22Rv1 (cell line): ENCODE results near the gene ACOD1.

ENCODE experiments used
- ZFX ChIP-seq: fragments of 450-650 bp; IDR thresholded peaks from 2 replicates; pipeline ENCODE4 v1.6.1; 2017; ENCODE audit warnings: antibody characterized with exemption, borderline replicate concordance
- TF ChIP-seq, protein P1 (sequence below): fragments of 450-650 bp; IDR thresholded peaks from 2 replicates; pipeline ENCODE4 v1.5.1; 2017; ENCODE audit warnings: mild to moderate bottlenecking

- TF ChIP-seq, protein P1, sequence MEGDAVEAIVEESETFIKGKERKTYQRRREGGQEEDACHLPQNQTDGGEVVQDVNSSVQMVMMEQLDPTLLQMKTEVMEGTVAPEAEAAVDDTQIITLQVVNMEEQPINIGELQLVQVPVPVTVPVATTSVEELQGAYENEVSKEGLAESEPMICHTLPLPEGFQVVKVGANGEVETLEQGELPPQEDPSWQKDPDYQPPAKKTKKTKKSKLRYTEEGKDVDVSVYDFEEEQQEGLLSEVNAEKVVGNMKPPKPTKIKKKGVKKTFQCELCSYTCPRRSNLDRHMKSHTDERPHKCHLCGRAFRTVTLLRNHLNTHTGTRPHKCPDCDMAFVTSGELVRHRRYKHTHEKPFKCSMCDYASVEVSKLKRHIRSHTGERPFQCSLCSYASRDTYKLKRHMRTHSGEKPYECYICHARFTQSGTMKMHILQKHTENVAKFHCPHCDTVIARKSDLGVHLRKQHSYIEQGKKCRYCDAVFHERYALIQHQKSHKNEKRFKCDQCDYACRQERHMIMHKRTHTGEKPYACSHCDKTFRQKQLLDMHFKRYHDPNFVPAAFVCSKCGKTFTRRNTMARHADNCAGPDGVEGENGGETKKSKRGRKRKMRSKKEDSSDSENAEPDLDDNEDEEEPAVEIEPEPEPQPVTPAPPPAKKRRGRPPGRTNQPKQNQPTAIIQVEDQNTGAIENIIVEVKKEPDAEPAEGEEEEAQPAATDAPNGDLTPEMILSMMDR, result no peak
- no peak for TF ChIP-seq ZFX
Measured at GRCh38 chr13:76912476-76912875, 35.8 kb upstream of the ACOD1 start.
